Measurements from ENCODE around the gene EHMT1.

DNA sequence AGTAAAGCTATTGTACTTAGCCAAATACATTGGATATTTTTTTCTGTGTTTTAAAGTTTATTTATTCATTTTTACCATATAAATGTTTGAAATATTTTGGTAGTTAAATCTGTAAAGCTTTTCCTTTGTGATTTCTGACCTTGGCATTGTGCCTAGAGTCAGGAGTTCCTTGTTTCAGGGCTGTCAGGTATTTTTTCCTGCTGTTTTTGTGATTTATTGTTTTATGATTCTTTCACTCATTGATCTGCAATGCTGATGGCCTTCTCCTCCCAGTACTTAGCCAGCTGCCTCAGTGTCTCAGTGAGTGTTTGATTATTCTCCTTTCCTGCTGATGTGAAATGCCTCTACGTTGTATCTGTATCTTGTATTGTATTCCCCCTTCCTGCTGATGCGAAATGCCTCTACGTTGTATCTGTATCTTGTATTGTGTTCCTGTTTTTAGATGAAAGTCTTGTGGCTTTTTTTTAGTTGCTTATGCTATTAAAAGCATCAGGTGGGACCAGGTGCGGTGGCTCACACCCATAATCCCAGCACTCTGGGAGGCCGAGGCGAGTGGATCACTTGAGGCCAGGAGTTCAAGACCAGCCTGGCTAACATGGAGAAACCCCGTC lies 61.0 kb downstream of the EHMT1 start:
- TF ChIP-seq, protein P1, sequence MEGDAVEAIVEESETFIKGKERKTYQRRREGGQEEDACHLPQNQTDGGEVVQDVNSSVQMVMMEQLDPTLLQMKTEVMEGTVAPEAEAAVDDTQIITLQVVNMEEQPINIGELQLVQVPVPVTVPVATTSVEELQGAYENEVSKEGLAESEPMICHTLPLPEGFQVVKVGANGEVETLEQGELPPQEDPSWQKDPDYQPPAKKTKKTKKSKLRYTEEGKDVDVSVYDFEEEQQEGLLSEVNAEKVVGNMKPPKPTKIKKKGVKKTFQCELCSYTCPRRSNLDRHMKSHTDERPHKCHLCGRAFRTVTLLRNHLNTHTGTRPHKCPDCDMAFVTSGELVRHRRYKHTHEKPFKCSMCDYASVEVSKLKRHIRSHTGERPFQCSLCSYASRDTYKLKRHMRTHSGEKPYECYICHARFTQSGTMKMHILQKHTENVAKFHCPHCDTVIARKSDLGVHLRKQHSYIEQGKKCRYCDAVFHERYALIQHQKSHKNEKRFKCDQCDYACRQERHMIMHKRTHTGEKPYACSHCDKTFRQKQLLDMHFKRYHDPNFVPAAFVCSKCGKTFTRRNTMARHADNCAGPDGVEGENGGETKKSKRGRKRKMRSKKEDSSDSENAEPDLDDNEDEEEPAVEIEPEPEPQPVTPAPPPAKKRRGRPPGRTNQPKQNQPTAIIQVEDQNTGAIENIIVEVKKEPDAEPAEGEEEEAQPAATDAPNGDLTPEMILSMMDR (IDR thresholded peaks at IDR 0.05): no peak
- no peak for TF ChIP-seq POLR2A (IDR thresholded peaks at IDR 0.05; ENCODE audit: low read depth)
- TF ChIP-seq EP300 (IDR thresholded peaks at IDR 0.05): no peak
- TF ChIP-seq POLR2AphosphoS5 (IDR thresholded peaks at IDR 0.05): no peak

All from esophagus muscularis mucosa (tissue), 4 donors.